Dendritic cell treated with granulocyte-macrophage colony-stimulating factor and Interleukin-4, amounts not matched to agents 40 ng/mL and 50 ng/mL, for 4 days (primary cell): ENCODE data around the gene NDC1.

Experiments
- H3K27ac Mint-ChIP-seq: one replicate; pipeline ENCODE4 v1.8.0; 2022; ENCODE audit warnings: mild to moderate bottlenecking, mixed read lengths
- H3K27me3 Mint-ChIP-seq: one replicate; pipeline ENCODE4 v1.8.0; 2022; ENCODE audit warnings: mild to moderate bottlenecking, mixed read lengths
- H3K36me3 Mint-ChIP-seq: one replicate; pipeline ENCODE4 v1.8.0; 2022; ENCODE audit warnings: low read depth, mixed read lengths
- H3K4me1 Mint-ChIP-seq: one replicate; pipeline ENCODE4 v1.8.0; 2022; ENCODE audit warnings: low read depth, mixed read lengths
- H3K4me3 Mint-ChIP-seq: one replicate; pipeline ENCODE4 v1.8.0; 2022; ENCODE audit warnings: mild to moderate bottlenecking, moderate library complexity, mixed read lengths
- H3K9me3 Mint-ChIP-seq: one replicate; pipeline ENCODE4 v1.8.0; 2022; ENCODE audit warnings: mixed read lengths
- intact Hi-C: fragments of 100-400 bp; cut with micrococcal nuclease; formaldehyde crosslinking; loops from one replicate; pipeline ENCODE4 v1.15.0; 2022

The NDC1 gene

DNA sequence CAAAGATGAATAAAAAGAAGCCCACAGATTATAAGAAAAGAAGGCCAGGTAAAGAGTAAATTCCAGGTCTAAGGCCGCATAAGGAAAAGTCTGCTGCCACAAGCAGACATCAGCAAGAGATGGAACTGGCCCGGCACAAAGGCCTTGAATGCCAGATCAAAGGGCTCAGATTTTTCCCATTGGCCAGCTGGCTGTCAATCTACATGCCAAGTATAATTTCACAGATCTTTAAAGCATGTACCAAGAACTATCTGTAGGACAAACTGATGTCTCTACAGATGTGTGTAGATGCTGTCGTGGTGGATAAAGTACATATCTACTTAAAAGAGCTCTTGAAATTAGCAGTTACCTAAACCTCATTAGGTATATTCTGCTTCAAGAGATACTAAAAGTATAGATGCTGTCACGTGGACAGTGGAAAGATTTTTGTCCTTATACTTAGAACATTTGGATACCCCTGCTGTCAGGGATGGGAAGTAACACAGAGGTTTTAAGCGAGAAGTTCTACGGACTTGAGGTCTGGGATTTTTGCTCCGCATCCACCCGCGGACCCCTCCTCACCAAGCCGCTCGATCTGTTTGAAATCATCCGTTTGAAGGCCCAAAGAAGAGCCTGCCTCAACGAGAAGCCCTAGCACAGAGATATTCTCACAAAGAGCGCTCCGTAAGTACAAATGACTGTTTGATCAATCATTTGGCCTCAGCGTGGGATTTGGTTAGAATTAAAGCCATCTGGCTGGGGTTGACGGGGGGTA is 109.2 kb downstream of the NDC1 start:
- no peak overlapping the region for H3K4me3 Mint-ChIP-seq
- intact Hi-C loops: no loop called here
- no peak overlapping the region for H3K27ac Mint-ChIP-seq
- H3K4me1 Mint-ChIP-seq: no peaks in the 10 kb centered on the region
- H3K36me3 Mint-ChIP-seq: no peaks in the 10 kb centered on the region
- peaks cover 16% of the 10 kb centered on the region for H3K27me3 Mint-ChIP-seq
- H3K9me3 Mint-ChIP-seq: no peaks in the 10 kb centered on the region

DNA sequence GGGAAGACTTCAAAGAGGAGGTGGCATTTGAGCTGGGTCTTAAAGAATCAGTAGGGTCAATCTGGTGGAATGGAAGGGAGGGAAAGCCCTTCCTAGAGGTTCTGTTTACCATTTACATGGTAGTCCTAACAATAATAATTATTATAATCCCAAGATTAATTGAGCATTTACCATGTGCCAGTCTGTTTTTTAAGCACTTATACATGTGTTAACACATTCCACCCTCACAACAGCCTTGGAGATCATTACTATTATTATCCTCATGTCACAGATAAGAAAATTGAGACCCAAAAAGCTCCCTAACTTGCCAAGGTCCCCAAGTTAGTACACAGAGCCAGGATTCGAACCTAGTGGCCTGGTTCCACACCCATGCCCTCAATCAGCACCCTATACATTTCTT is 109.9 kb downstream of the NDC1 start:
- intact Hi-C loops: no loop called here
- peaks cover 12% of the 10 kb centered on the region for H3K27me3 Mint-ChIP-seq
- no peaks in the 10 kb centered on the region for H3K36me3 Mint-ChIP-seq
- no peaks in the 10 kb centered on the region for H3K4me1 Mint-ChIP-seq
- no peak overlapping the region for H3K4me3 Mint-ChIP-seq
- no peak overlapping the region for H3K27ac Mint-ChIP-seq
- H3K9me3 Mint-ChIP-seq: no peaks in the 10 kb centered on the region

DNA sequence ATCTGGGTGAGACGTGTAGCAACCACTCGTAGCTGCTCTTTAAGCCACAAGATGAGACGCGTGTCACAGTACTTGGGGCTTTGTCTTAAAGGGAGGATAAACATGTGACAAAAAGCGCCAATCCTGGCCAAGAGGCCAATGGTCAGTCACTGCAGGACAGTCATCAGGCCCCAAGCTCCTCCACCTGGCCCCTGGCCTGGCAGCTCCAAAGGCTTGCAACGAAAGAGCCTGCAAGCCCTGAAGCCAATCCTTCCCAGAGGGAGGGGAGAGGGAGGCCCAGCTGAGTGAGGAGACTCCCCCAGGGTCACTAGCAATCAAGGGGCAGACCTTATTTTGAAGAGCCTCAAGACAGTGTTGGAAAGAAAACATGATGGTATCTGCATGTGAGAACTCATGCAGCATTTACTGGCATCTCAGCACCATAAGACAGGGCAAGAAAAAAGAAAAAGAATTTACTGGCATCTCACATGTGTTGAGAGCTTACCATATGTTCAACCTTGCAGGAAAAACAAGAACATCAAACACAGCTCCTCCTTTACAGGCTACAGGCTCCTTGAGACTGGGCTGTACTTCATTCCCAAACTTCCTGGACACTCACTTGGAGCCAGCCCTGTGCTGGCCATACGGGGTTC is 110.5 kb downstream of the NDC1 start:
- Mint-ChIP-seq H3K27ac (no peak overlapping the region), H3K4me3 (no peak overlapping the region), H3K9me3 (no peaks in the 10 kb centered on the region), H3K4me1 (no peaks in the 10 kb centered on the region), H3K36me3 (no peaks in the 10 kb centered on the region), H3K27me3 (peaks cover 10% of the 10 kb centered on the region)
- intact Hi-C loops: no loop called here

DNA sequence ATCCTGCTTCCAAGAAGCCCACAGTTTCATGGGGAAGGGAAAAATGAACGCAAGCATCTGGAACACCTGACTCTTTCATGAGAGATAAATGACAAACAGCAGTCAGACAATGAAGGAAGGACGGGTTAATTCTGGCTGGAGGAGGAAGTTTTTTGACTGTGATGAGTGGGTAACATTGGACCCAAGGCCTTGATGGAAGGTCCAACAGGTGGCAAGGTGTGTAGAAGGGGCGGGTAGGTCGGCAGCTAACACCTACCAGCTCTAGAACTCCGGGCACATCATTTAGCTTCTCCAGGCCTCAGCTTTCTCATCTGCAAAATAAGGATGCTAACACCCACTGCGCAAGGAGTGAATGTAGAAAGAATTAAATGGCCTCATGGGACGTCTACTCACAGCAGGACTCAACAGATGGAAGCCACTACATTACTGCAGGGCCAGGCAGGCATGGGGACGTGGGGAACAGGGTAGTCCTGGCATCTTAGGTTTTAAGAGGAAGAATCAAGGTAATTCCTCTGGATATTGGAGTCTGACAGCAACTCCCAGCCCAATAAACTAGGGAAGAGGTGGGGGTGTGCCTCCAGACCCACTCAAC is 112.0 kb downstream of the NDC1 start:
- no peak overlapping the region for H3K4me3 Mint-ChIP-seq
- intact Hi-C loops: no loop called here
- peaks cover 6% of the 10 kb centered on the region for H3K27me3 Mint-ChIP-seq
- no peaks in the 10 kb centered on the region for H3K36me3 Mint-ChIP-seq
- H3K27ac Mint-ChIP-seq: no peak overlapping the region
- no peaks in the 10 kb centered on the region for H3K9me3 Mint-ChIP-seq
- no peaks in the 10 kb centered on the region for H3K4me1 Mint-ChIP-seq

DNA sequence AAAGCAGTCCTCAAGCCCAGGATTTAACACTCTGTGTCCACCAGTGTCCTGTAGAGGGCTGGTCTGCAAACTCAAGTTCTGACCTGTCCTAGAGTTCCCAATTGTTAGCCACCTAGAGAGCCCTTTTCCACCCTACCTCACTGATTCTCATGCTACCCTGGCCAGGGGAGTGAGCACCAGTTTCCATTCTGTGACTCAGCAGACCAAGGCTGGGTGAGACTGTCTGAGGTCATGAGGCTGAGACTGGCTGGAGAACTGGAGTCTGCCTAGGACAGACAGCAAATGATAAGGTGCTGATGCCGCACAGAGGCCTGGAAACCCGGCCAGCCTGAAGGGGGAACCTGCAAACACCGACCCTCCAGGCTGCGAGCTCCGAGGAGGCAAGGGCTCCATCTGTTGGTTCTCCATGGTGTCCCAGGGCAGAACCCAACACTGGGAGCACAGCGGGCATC is 112.8 kb downstream of the NDC1 start:
- Mint-ChIP-seq H3K9me3 (no peaks in the 10 kb centered on the region), H3K36me3 (no peaks in the 10 kb centered on the region), H3K27ac (no peak overlapping the region), H3K4me1 (no peaks in the 10 kb centered on the region), H3K27me3 (peaks cover 4% of the 10 kb centered on the region), H3K4me3 (no peak overlapping the region)
- intact Hi-C loops: no loop called here

DNA sequence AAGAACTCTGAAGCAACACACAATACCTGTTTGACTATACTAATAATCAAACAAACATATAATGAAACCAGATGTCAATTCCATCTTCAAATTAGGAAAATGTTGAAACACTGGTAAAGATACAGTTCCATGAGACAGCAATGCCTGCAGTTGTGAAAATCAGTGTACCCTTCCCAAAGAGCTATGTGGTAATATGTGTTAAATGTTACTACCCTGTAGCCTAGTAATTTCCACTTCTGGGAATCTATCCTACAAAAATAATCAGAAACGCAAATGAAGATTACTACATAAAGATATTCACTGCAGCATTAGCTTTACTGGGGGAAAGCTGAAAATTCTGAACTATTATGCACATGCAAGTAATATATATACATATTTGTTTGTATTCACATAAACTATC is 116.1 kb downstream of the NDC1 start:
- H3K36me3 Mint-ChIP-seq: no peaks in the 10 kb centered on the region
- intact Hi-C loops: no loop called here
- no peak overlapping the region for H3K27ac Mint-ChIP-seq
- no peak overlapping the region for H3K4me3 Mint-ChIP-seq
- H3K27me3 Mint-ChIP-seq: peaks cover 1% of the 10 kb centered on the region
- no peaks in the 10 kb centered on the region for H3K4me1 Mint-ChIP-seq
- H3K9me3 Mint-ChIP-seq: no peaks in the 10 kb centered on the region

DNA sequence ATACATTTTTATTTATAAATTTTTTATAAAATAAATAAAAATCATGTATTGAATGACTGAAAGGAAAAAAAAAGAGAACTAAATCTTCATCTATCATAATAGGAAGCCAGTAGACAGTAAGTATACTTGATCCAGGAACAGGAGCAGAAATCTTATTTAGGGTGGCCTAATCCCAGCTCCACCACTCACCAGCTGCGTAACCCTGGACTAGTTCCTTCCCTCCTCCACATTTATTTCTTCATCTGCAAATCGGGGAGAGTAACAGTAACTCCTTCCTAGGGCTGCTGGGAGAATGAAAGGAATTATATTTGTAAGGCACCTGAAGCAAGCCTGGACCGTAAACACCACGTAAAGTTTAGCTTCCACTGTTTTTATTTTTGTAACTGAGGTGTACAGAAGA is 117.0 kb downstream of the NDC1 start:
- intact Hi-C loops: no loop called here
- Mint-ChIP-seq H3K4me1 (no peaks in the 10 kb centered on the region), H3K36me3 (no peaks in the 10 kb centered on the region), H3K27ac (no peak overlapping the region), H3K4me3 (no peak overlapping the region), H3K27me3 (peaks cover 1% of the 10 kb centered on the region), H3K9me3 (no peaks in the 10 kb centered on the region)

DNA sequence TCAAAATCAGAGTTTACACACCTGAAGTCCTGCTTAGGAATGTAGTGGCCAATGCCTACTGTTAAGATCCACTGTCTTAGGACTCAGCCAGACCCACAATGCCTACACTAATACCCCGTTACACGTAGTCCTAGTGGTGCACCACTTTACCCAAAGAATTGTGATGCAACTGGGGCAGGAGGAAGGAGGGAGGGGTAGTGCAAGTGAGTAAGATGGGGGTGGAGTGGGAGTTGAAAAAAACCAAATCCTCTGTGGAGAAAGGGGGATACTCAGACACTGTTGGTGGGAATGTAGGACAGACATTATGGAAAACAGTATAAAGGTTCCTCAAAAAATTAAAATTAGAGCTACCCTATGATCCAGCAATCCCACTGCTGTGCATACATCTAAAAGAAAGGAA is 118.6 kb downstream of the NDC1 start:
- intact Hi-C loops: no loop called here
- no peaks in the 10 kb centered on the region for H3K36me3 Mint-ChIP-seq
- H3K27ac Mint-ChIP-seq: no peak overlapping the region
- no peaks in the 10 kb centered on the region for H3K9me3 Mint-ChIP-seq
- H3K4me1 Mint-ChIP-seq: no peaks in the 10 kb centered on the region
- peaks cover 1% of the 10 kb centered on the region for H3K27me3 Mint-ChIP-seq
- no peak overlapping the region for H3K4me3 Mint-ChIP-seq

DNA sequence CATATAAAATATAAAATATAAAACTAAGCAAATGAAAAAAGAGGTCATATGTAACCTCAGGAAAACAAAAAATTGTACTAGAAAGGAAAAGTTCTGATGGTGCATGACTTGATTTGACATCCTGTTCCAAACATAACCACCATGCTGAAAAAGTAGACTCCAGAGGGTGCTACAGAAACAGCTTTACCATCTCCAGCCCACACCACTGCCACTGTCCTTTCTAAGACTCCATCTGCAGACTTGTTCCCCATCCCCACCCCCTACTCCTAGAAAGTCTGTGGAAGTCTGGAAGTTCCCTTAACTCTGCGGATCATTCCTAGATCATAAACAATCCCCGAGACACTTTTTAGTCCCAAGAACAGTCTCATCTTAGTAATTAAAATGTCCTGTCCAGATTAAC is 119.7 kb downstream of the NDC1 start:
- no peaks in the 10 kb centered on the region for H3K9me3 Mint-ChIP-seq
- no peak overlapping the region for H3K27ac Mint-ChIP-seq
- no peaks in the 10 kb centered on the region for H3K36me3 Mint-ChIP-seq
- intact Hi-C loops: no loop called here
- no peak overlapping the region for H3K4me3 Mint-ChIP-seq
- peaks cover 1% of the 10 kb centered on the region for H3K27me3 Mint-ChIP-seq
- no peaks in the 10 kb centered on the region for H3K4me1 Mint-ChIP-seq

DNA sequence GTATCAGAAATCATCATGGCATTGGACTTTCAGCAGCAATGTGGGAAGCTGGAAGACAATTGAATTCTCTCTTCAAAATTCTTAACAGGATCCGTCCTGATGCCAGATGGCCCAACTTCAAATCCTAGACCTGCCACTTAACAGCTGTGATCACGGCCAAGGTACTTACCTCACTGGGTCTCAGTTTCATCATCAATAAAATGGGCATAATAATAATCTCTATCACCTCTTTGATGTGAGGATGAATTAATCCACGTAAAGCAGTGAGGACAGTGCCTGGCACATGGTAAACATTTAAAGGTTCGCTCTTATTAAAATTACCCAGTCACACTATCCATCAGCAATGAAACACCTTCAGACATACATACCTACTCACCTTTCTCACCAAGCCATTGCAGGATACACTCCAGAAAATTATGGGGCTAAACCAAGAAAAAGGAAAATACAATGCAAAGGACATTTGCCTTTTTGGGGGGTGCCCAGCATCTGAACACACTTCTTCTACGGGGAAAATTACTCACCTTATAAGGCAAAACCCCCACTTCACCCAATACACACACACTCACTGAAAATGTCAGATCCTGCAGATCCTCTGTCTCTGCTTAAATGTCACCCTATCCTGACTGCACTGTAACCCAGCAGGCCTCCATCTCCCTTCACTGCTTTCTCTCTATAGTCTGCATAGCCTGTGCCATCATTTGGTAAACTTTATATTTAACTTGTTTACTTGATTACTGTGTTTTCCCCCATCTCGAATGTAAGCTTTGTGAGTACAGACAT is 120.9 kb downstream of the NDC1 start:
- no peaks in the 10 kb centered on the region for H3K36me3 Mint-ChIP-seq
- H3K9me3 Mint-ChIP-seq: no peaks in the 10 kb centered on the region
- no peak overlapping the region for H3K27ac Mint-ChIP-seq
- no peak overlapping the region for H3K4me3 Mint-ChIP-seq
- no peaks in the 10 kb centered on the region for H3K4me1 Mint-ChIP-seq
- H3K27me3 Mint-ChIP-seq: peaks cover 1% of the 10 kb centered on the region
- intact Hi-C loops: no loop called here

DNA sequence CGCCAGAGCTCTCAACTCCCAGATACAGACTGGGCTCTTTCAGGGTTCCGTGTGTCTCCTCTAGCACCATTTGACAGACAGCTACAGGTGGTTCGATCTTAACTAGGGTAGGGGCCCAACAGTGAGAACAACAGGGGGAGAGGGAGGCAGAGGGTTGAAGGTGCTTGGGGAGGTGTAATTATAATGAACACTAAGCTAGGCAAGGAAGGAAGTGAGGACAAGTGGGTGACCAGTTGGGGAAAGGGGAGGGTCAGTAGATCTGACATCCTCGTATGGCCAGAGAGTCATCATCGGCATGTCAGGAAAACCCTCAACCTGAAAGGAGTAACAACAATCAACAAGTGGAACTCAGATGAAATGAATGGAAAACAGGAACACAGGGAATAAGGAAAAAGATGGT is 121.9 kb downstream of the NDC1 start:
- H3K4me1 Mint-ChIP-seq: no peaks in the 10 kb centered on the region
- H3K27ac Mint-ChIP-seq: no peak overlapping the region
- intact Hi-C loops: no loop called here
- H3K9me3 Mint-ChIP-seq: no peaks in the 10 kb centered on the region
- no peaks in the 10 kb centered on the region for H3K36me3 Mint-ChIP-seq
- H3K27me3 Mint-ChIP-seq: peaks cover 1% of the 10 kb centered on the region
- H3K4me3 Mint-ChIP-seq: no peak overlapping the region

DNA sequence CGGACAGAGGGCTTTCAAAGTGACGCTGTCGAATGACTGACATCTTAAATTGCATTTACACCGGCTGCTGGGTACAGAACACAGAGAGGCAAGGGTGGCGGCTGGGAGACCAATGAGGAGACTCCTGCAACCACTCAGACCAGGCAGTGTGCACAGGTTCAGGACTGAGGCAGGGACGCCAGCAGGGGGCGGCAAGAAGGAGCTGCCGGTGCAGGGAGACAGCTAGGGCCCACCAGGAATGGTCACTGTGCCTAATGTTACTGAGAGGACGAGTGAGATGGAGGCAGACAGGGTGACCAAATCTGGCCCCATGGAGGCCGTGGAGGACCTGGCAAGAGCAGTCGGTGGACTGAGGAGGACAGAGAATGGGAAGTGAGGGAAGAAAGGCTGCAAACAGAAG is 122.6 kb downstream of the NDC1 start:
- Mint-ChIP-seq H3K27ac (no peak overlapping the region), H3K4me3 (no peak overlapping the region), H3K9me3 (no peaks in the 10 kb centered on the region), H3K27me3 (peaks cover 1% of the 10 kb centered on the region), H3K36me3 (no peaks in the 10 kb centered on the region), H3K4me1 (no peaks in the 10 kb centered on the region)
- intact Hi-C loops: no loop called here
